ENCODE data around the gene BMP6. TPM values are rescaled to one million over a fixed set of nuclear protein-coding genes. Genes with fewer than 3 reads are reported as not detected.
A peak's percentile ranks its signal among the peaks of the same experiment; 100 is the strongest.

BMP6 gene
- 0.97 TPM for total RNA-seq (ENCODE audit: unreplicated experiment)
- long read RNA-seq, result 0 reads

GRCh38 chr6:7725849-7726415, at the start of gene BMP6:
Gene BMP6 (plus strand): TSS chr6:7726099. CDS start chr6:7726956, 857 bp downstream.
- H3K4me3 Mint-ChIP-seq (ENCODE audit: unreplicated experiment), result peak within 1 kb of the TSS; percentile 85
- no peak within 1 kb of the TSS for H3K27ac Mint-ChIP-seq (ENCODE audit: unreplicated experiment)
- DNase-seq (ENCODE audit: low spot score), result peak; percentile 79
- peaks cover 21% of the 10 kb centered on the region for H3K4me1 Mint-ChIP-seq (ENCODE audit: unreplicated experiment)
- no peaks in the 10 kb centered on the region for H3K36me3 Mint-ChIP-seq (ENCODE audit: low read depth, unreplicated experiment)
- peaks cover 20% of the 10 kb centered on the region for H3K27me3 Mint-ChIP-seq (ENCODE audit: unreplicated experiment)
- H3K9me3 Mint-ChIP-seq (ENCODE audit: unreplicated experiment), result no peaks in the 10 kb centered on the region
- no peak for TF ChIP-seq CTCF (IDR thresholded peaks at IDR 0.05; ENCODE audit: unreplicated experiment)

GRCh38 chr6:7677229-7677628, 48.7 kb upstream of the BMP6 start:
- Mint-ChIP-seq H3K4me1 (ENCODE audit: unreplicated experiment) (peaks cover 20% of the 10 kb centered on the region), H3K9me3 (ENCODE audit: unreplicated experiment) (no peaks in the 10 kb centered on the region), H3K36me3 (ENCODE audit: low read depth, unreplicated experiment) (no peaks in the 10 kb centered on the region), H3K4me3 (ENCODE audit: unreplicated experiment) (no peak overlapping the region), H3K27ac (ENCODE audit: unreplicated experiment) (no peak overlapping the region), H3K27me3 (ENCODE audit: unreplicated experiment) (peaks cover 9% of the 10 kb centered on the region)
- no peak for DNase-seq (ENCODE audit: low spot score)
- no peak for TF ChIP-seq CTCF (IDR thresholded peaks at IDR 0.05; ENCODE audit: unreplicated experiment)

- H3K27me3 Mint-ChIP-seq (ENCODE audit: unreplicated experiment), result peaks cover 7% of the 10 kb centered on the region
- H3K4me1 Mint-ChIP-seq (ENCODE audit: unreplicated experiment), result peaks cover 6% of the 10 kb centered on the region
- H3K9me3 Mint-ChIP-seq (ENCODE audit: unreplicated experiment), result no peaks in the 10 kb centered on the region
- H3K4me3 Mint-ChIP-seq (ENCODE audit: unreplicated experiment), result no peak overlapping the region
- H3K27ac Mint-ChIP-seq (ENCODE audit: unreplicated experiment), result no peak overlapping the region
- no peaks in the 10 kb centered on the region for H3K36me3 Mint-ChIP-seq (ENCODE audit: low read depth, unreplicated experiment)
- no peak for TF ChIP-seq CTCF (IDR thresholded peaks at IDR 0.05; ENCODE audit: unreplicated experiment)
- DNase-seq (ENCODE audit: low spot score), result no peak
Observed at GRCh38 chr6:7680393-7681075, 45.4 kb upstream of the BMP6 start.

- H3K9me3 Mint-ChIP-seq (ENCODE audit: unreplicated experiment), result no peaks in the 10 kb centered on the region
- TF ChIP-seq CTCF (IDR thresholded peaks at IDR 0.05; ENCODE audit: unreplicated experiment), result no peak
- DNase-seq (ENCODE audit: low spot score), result no peak
- H3K27me3 Mint-ChIP-seq (ENCODE audit: unreplicated experiment), result peaks cover 5% of the 10 kb centered on the region
- no peaks in the 10 kb centered on the region for H3K36me3 Mint-ChIP-seq (ENCODE audit: low read depth, unreplicated experiment)
- no peak overlapping the region for H3K4me3 Mint-ChIP-seq (ENCODE audit: unreplicated experiment)
- H3K4me1 Mint-ChIP-seq (ENCODE audit: unreplicated experiment), result peaks cover 6% of the 10 kb centered on the region
- no peak overlapping the region for H3K27ac Mint-ChIP-seq (ENCODE audit: unreplicated experiment)
Observed at GRCh38 chr6:7681449-7681848, 44.5 kb upstream of the BMP6 start.

- no peak for DNase-seq (ENCODE audit: low spot score)
- TF ChIP-seq CTCF (IDR thresholded peaks at IDR 0.05; ENCODE audit: unreplicated experiment), result no peak
- Mint-ChIP-seq H3K36me3 (ENCODE audit: low read depth, unreplicated experiment) (no peaks in the 10 kb centered on the region), H3K4me1 (ENCODE audit: unreplicated experiment) (peaks cover 6% of the 10 kb centered on the region), H3K9me3 (ENCODE audit: unreplicated experiment) (no peaks in the 10 kb centered on the region), H3K27me3 (ENCODE audit: unreplicated experiment) (peaks cover 5% of the 10 kb centered on the region), H3K27ac (ENCODE audit: unreplicated experiment) (no peak overlapping the region), H3K4me3 (ENCODE audit: unreplicated experiment) (no peak overlapping the region)
Observed at GRCh38 chr6:7684076-7684475, 41.8 kb upstream of the BMP6 start.
